Ovary (tissue), 9 donors: ENCODE measurements around the gene PTPN1. TPM values are rescaled to one million over a fixed set of nuclear protein-coding genes. Genes with fewer than 3 reads are reported as not detected.

Experiments
- DNase-seq, 5 donors: peaks; one replicate each; pipeline ENCODE4 v3.0.0-alpha.2; 2019 to 2020
- H3K27ac ChIP-seq, 2 donors: fragments of 200-600 bp; one replicate each; pipeline versions ENCODE4 v1.5.1 to v1.8.0; 2019 to 2022
- H3K27me3 ChIP-seq: fragments of 200-600 bp; one replicate; pipeline ENCODE4 v1.8.0; 2022
- H3K36me3 ChIP-seq: fragments of 200-600 bp; sonication (generic); one replicate; pipeline ENCODE4 v1.5.1; 2019
- H3K4me1 ChIP-seq: one replicate; pipeline ENCODE4 v1.8.1; 2013; ENCODE audit warnings: mild to moderate bottlenecking, moderate library complexity; ENCODE audit not compliant: insufficient read depth
- H3K4me3 ChIP-seq: fragments of 200-600 bp; sonication (generic); one replicate; pipeline ENCODE4 v1.5.1; 2017
- H3K9me3 ChIP-seq, 2 donors: fragments of 200-600 bp in 1 of 2; sonication (generic) in 1 of 2; one replicate each; pipeline versions ENCODE4 v1.5.1 to v1.8.1; 2013 to 2019; ENCODE audit warnings: mild to moderate bottlenecking in 1 of 2, moderate library complexity in 1 of 2
- CTCF ChIP-seq, 3 donors: fragments of 450-650 bp in 2 of 3; fragments of 200-600 bp in 1 of 3; IDR thresholded peaks; one replicate each; pipeline versions ENCODE4 v1.5.1 to v1.8.0; 2016 to 2022; ENCODE audit warnings: antibody characterized with exemption in 3 of 3, mild to moderate bottlenecking in 1 of 3
- EP300 ChIP-seq: sonication (generic); formaldehyde crosslinking; IDR thresholded peaks from one replicate; pipeline ENCODE4 v1.6.1; 2017; ENCODE audit warnings: antibody characterized with exemption
- POLR2A ChIP-seq: fragments of 450-650 bp; IDR thresholded peaks from one replicate; pipeline ENCODE4 v1.6.1; 2017; ENCODE audit warnings: antibody characterized with exemption, mild to moderate bottlenecking, moderate library complexity
- WGBS, 3 donors: extraction: QIAGEN DNeasy Blood & Tissue Kit in 1 of 3; methylation state at CpG; one replicate each; pipeline versions ENCODE4 v1.1.5 to v1.1.7; 2013 to 2017; 5-methylcytosine and 5-hydroxymethylcytosine counted together
- intact Hi-C, 4 donors: fragments of 100-400 bp; cut with DNase I; formaldehyde crosslinking; loops; one replicate each; pipeline versions ENCODE4 v1.11.0 to v1.15.1; 2022 to 2023
- polyA plus RNA-seq, 2 donors: library from polyadenylated mRNA; stranded (reverse); fragments of 200-250 nt in 1 of 2; fragments of 350-450 nt in 1 of 2; fragmentation: Illumina TruSeq in 1 of 2; extraction: RNeasy Lipid Tissue Mini Kit (QIAGEN cat#74804) in 1 of 2; gene quantifications; one replicate each; pipeline ENCODE4 v1.2.3, GENCODE V29; 2013 to 2014
- total RNA-seq, 7 donors: library from RNA; depleted of rRNA in 2 of 7; stranded (reverse); fragments of >200 nt in 2 of 7; fragmentation: NEBNext Ultra II Directional in 3 of 7; extraction: Animal tissue kit (Norgen Biotek cat#: 25700) in 3 of 7; gene quantifications; one replicate each; pipeline versions ENCODE4 v1.1.0 to v1.2.4, GENCODE V29; 2016 to 2023
- donor health status: DM: no; HTN: no; CAD: no; lungs with moderate emphysema.
- donor health status: DM: no; HTN: no; CAD: no.
- donor health status: Bipolar disorder and iron deficiency.
- donor health status: DM: yes; HTN: yes; CAD: no.
- donor health status: DM: no; HTN: no; CAD: no.
- donor health status: DM: yes; HTN: yes; CAD: no.

PTPN1 gene
- total and polyA plus RNA-seq, 9 donors = 17.6 to 36.7 (median 26.6) TPM

DNA sequence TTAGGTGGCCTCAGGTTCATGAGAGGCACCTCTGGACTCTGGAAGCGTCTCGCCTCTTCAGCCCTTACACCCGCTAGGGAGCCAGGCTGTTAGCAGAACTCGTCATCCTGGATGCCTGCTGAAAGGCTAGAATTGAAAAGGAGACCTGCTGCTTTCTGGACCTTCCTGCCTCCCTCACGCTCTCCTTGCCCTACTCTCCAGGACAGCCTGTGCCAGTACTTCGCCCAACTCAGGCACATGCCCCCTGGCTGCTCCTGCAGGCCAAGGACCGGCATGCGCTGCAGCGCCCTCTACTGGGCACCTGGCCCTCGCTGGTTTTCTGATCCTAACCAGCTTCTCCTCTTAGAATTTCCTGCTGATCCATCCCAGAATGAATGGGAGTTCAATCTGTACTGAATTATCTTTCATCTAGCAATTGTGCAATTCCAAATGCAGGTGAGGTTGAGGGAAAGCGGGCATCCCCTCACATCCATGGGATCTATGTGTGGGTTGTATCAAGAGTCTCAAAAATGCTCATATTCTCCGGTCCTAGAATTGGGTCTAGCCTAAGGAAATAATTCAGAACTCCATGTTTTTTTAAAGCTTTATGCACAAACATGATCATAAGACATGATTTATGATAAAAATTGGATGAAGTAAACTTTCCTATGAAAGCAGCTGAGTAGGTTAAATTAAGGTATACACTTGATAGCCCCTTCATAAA, 78.0 kb downstream of the PTPN1 start:
- WGBS, 3 donors = 72 to 75% (median 72%) methylated on average over 12 of the region's 12 CpGs
- TF ChIP-seq CTCF (IDR thresholded peaks at IDR 0.05) (peak; percentile 60 to 74 (median 72)), EP300 (no peak)
- Histone ChIP-seq H3K4me1 (peaks cover 6% of the 10 kb centered on the region), H3K27me3 (no peaks in the 10 kb centered on the region), H3K27ac (no peak overlapping the region), H3K9me3 (no peaks in the 10 kb centered on the region), H3K4me3 (no peak overlapping the region), H3K36me3 (no peaks in the 10 kb centered on the region)
- peak; percentile 67 to 85 (median 78) for DNase-seq
- intact Hi-C loops = loop anchor here in 2 of 4 donors (10.0 kb wide), 2 partner anchors 113 to 603 kb away; partner anchors contain the start of gene SNAI1 (in 1 of the 2)

DNA sequence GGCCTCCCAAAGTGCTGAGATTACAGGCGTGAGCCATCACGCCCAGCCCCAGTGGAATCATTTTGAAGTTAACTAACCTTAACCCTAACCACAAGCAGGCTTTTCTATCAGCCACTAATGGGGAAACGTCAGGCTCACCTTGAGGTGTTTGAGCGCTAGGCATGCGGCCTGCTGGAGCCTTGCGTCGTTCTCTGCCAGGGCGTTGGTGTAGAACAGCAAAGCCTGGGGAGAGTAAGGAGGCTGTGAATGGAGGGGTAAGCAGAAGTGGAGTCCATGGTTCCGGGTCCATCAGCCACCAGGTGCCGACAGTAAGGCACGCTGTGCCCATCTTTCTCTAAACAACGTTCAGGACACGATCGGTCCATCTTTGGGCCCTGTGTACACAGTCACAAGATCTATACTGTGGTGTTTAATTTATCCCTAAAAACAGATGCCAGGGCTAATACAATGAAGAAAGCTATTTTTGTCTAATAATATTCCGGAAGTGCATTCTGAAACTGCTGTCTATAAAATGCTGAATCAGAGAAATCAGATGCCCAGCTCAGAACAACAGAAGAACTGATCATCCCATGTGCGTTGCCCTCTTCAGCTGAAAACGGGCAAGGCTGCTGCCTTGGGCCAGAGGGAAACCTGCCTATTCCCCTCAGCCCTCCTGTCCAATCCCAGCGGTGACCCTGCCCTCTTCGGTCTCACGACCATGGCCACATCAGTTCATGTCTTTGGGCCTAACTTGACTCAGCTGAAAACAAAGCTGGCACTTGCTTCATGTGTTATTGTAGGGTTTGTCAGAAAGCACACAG, 79.6 kb downstream of the PTPN1 start:
- no peak overlapping the region for H3K4me3 ChIP-seq
- DNase-seq = no peak
- WGBS, 3 donors = 91 to 94% (median 92%) methylated on average over 20 of the region's 20 CpGs
- TF ChIP-seq POLR2A = no peak
- no peak for TF ChIP-seq EP300
- TF ChIP-seq CTCF (IDR thresholded peaks at IDR 0.05) = no peak
- no peaks in the 10 kb centered on the region for H3K36me3 ChIP-seq
- intact Hi-C loops = loop anchor here in 2 of 4 donors (10.0 kb wide), 2 partner anchors 115 to 605 kb away; partner anchors contain the start of gene SNAI1 (in 1 of the 2)
- H3K27ac ChIP-seq = no peak overlapping the region
- no peaks in the 10 kb centered on the region for H3K27me3 ChIP-seq
- H3K9me3 ChIP-seq = no peaks in the 10 kb centered on the region
- peaks cover 6% of the 10 kb centered on the region for H3K4me1 ChIP-seq

DNA sequence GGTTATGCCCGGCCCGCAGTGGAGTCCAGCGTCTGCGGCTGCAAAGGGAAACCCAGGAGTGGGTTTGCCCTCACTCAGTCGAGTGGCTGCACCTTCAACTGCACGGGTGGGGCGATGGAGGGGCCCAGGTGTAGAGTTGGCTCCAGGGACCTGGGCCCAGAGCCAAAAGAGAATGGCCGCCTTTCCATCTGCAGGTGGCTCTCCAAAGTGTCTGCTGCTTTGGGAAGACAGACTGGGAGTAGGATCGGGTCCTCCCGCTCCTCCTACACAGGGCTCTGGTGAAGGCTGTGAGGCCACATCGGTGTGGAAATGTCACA, 80.1 kb downstream of the PTPN1 start:
- TF ChIP-seq CTCF (IDR thresholded peaks at IDR 0.05) = no peak
- no peak for TF ChIP-seq EP300
- no peak for TF ChIP-seq POLR2A
- Histone ChIP-seq H3K9me3 (no peaks in the 10 kb centered on the region), H3K27me3 (no peaks in the 10 kb centered on the region), H3K4me1 (peaks cover 6% of the 10 kb centered on the region), H3K4me3 (no peak overlapping the region), H3K36me3 (no peaks in the 10 kb centered on the region), H3K27ac (no peak overlapping the region)
- 90 to 91% (median 90%) methylated on average over 11 of the region's 11 CpGs for WGBS, 3 donors
- DNase-seq = no peak
- intact Hi-C loops = no loop called here

- no peak for TF ChIP-seq CTCF (IDR thresholded peaks at IDR 0.05)
- TF ChIP-seq EP300 = no peak
- TF ChIP-seq POLR2A = no peak
- Histone ChIP-seq H3K27me3 (no peaks in the 10 kb centered on the region), H3K36me3 (no peaks in the 10 kb centered on the region), H3K9me3 (no peaks in the 10 kb centered on the region), H3K4me1 (peaks cover 6% of the 10 kb centered on the region), H3K4me3 (no peak overlapping the region), H3K27ac (no peak overlapping the region)
- no peak for DNase-seq
- 89 to 98% (median 90%) methylated on average over 5 of the region's 5 CpGs for WGBS, 3 donors
- intact Hi-C loops = no loop called here
Observed at GRCh38 chr20:50591233-50591852, 81.2 kb downstream of the PTPN1 start.
